H1 (cell line): Measurements from ENCODE around the gene RHBG. TPM values are rescaled to one million over a fixed set of nuclear protein-coding genes. Genes with fewer than 3 reads are reported as not detected.

ENCODE experiments used
- CTCF ChIA-PET: fragments of 300-600 bp; sonication (Branson Sonifier 250); formaldehyde crosslinking; loops from one replicate; lab custom pipeline; 2021; ENCODE audit not compliant: partially characterized antibody; lab: Charles Lee
- POLR2A ChIA-PET: fragments of 300-600 bp; sonication (Branson Sonifier 250); formaldehyde crosslinking; loops from one replicate; lab custom pipeline; 2021; ENCODE audit warnings: inconsistent platforms; ENCODE audit not compliant: partially characterized antibody; lab: Charles Lee
- DNase-seq, 2 experiments: peaks; one replicate each; pipeline versions ENCODE4 v3.0.0 to v3.0.0-alpha.2; 2010 to 2022; ENCODE audit warnings: low spot score in 2 of 2, low read depth in 1 of 2, mixed read lengths in 1 of 2
- FAIRE-seq: peaks from 2 replicates; lab custom pipeline; 2011; peaks lifted over from hg19 to GRCh38; lab: Jason Lieb, UNC
- H2AFZ ChIP-seq: 2 replicates; pipeline ENCODE4 v1.8.1; 2012; ENCODE audit warnings: low read length, inconsistent platforms
- H2AK5ac ChIP-seq: 2 replicates; pipeline ENCODE4 v1.6.1; 2013; ENCODE audit warnings: low read depth, low read length
- H2BK120ac ChIP-seq: replicated peaks from 2 replicates; pipeline ENCODE3; 2013; ENCODE audit warnings: low read depth, low read length, inconsistent platforms
- H2BK12ac ChIP-seq: 2 replicates; pipeline ENCODE4 v1.6.1; 2013; ENCODE audit warnings: low read depth, low read length
- H2BK15ac ChIP-seq: 2 replicates; pipeline ENCODE4 v1.6.1; 2013; ENCODE audit warnings: low read length
- H2BK20ac ChIP-seq: 2 replicates; pipeline ENCODE4 v1.6.1; 2013; ENCODE audit warnings: low read length
- H2BK5ac ChIP-seq: 2 replicates; pipeline ENCODE4 v1.6.1; 2013; ENCODE audit warnings: low read depth, low read length
- H3K14ac ChIP-seq: 2 replicates; pipeline ENCODE4 v1.6.1; 2013; ENCODE audit warnings: inconsistent platforms; ENCODE audit not compliant: insufficient read length
- H3K18ac ChIP-seq: 2 replicates; pipeline ENCODE4 v1.6.1; 2013; ENCODE audit warnings: low read length; ENCODE audit errors: extremely low read depth
- H3K23ac ChIP-seq: 2 replicates; pipeline ENCODE4 v1.6.1; 2013; ENCODE audit warnings: inconsistent platforms; ENCODE audit not compliant: insufficient read length
- H3K23me2 ChIP-seq: 2 replicates; pipeline ENCODE4 v1.6.1; 2013; ENCODE audit warnings: low read depth, low read length
- H3K27ac ChIP-seq: 2 replicates; pipeline ENCODE4 v1.6.1; 2011; ENCODE audit warnings: low read depth, low read length, inconsistent platforms
- H3K27me3 ChIP-seq, 4 experiments: replicated peaks in 1 of 4; 1 replicate in 1 of 4; 2 replicates in 3 of 4; pipeline versions ENCODE4 v1.6.1 to v1.8.1; 2011 to 2013; ENCODE audit warnings: low read length in 3 of 4, mild to moderate bottlenecking in 3 of 4, inconsistent platforms in 2 of 4, mixed read lengths in 2 of 4, moderate library complexity in 1 of 4; ENCODE audit not compliant: control insufficient read depth in 3 of 4, insufficient read depth in 3 of 4; ENCODE audit errors: extremely low read depth in 1 of 4
- H3K36me3 ChIP-seq, 4 experiments: 2 replicates each; pipeline versions ENCODE4 v1.6.1 to v1.8.1; 2011 to 2013; ENCODE audit warnings: mild to moderate bottlenecking in 4 of 4, low read length in 3 of 4, moderate library complexity in 2 of 4, control low read depth in 1 of 4, inconsistent platforms in 1 of 4; ENCODE audit not compliant: insufficient read depth in 4 of 4, control insufficient read depth in 2 of 4
- H3K4ac ChIP-seq: replicated peaks from 2 replicates; pipeline ENCODE3; 2013; ENCODE audit warnings: low read length, low read depth, mixed read lengths, inconsistent platforms; ENCODE audit not compliant: insufficient read length
- H3K4me1 ChIP-seq, 4 experiments: replicated peaks in 1 of 4; 1 replicate in 1 of 4; 2 replicates in 3 of 4; pipeline versions ENCODE4 v1.6.1 to v1.8.1; 2011 to 2013; ENCODE audit warnings: low read length in 3 of 4, inconsistent platforms in 2 of 4, mixed read lengths in 1 of 4; ENCODE audit not compliant: insufficient read depth in 4 of 4, control insufficient read depth in 3 of 4
- H3K4me2 ChIP-seq, 2 experiments: 2 replicates each; pipeline versions ENCODE4 v1.6.1 to v1.8.1; 2011 to 2013; ENCODE audit warnings: low read depth in 2 of 2, low read length in 2 of 2, control low read depth in 1 of 2, inconsistent platforms in 1 of 2, mild to moderate bottlenecking in 1 of 2; ENCODE audit not compliant: insufficient read depth in 1 of 2
- H3K4me3 ChIP-seq, 4 experiments: fragments of 200-600, 300-600 bp in 1 of 4; sonication (generic), shearing (Covaris generic), sonication (Bioruptor Twin) in 1 of 4; 2 replicates each; pipeline versions ENCODE4 v1.5.1 to v1.8.1; 2011 to 2016; ENCODE audit warnings: low read length in 4 of 4, low read depth in 3 of 4, control low read depth in 2 of 4, inconsistent platforms in 2 of 4, mild to moderate bottlenecking in 2 of 4, mixed read lengths in 1 of 4, moderate library complexity in 1 of 4; ENCODE audit not compliant: insufficient read depth in 2 of 4; ENCODE audit errors: extremely low read depth in 1 of 4
- H3K56ac ChIP-seq: replicated peaks from 2 replicates; pipeline ENCODE3; 2013; ENCODE audit warnings: low read depth, mild to moderate bottlenecking, mixed read lengths, low read length, inconsistent platforms; ENCODE audit not compliant: insufficient read length
- H3K79me1 ChIP-seq: 2 replicates; pipeline ENCODE4 v1.6.1; 2013; ENCODE audit warnings: low read depth, low read length, control low read depth
- H3K79me2 ChIP-seq, 2 experiments: 2 replicates each; pipeline versions ENCODE4 v1.6.1 to v1.8.1; 2012 to 2013; ENCODE audit warnings: low read length in 2 of 2, mild to moderate bottlenecking in 2 of 2, inconsistent platforms in 1 of 2; ENCODE audit not compliant: insufficient read depth in 2 of 2, control insufficient read depth in 1 of 2
- H3K9ac ChIP-seq, 4 experiments: replicated peaks in 1 of 4; 1 replicate in 1 of 4; 2 replicates in 3 of 4; pipeline versions ENCODE4 v1.6.1 to v1.8.1; 2011 to 2013; ENCODE audit warnings: low read depth in 3 of 4, low read length in 3 of 4, control low read depth in 2 of 4, mild to moderate bottlenecking in 2 of 4, moderate library complexity in 2 of 4, inconsistent platforms in 1 of 4; ENCODE audit errors: extremely low read depth in 1 of 4
- H3K9me3 ChIP-seq, 2 experiments: 2 replicates each; pipeline versions ENCODE4 v1.6.1 to v1.8.1; 2012 to 2013; ENCODE audit warnings: mild to moderate bottlenecking in 2 of 2, moderate library complexity in 2 of 2, control low read depth in 1 of 2, inconsistent platforms in 1 of 2, low read depth in 1 of 2, low read length in 1 of 2, mixed read lengths in 1 of 2; ENCODE audit not compliant: insufficient read depth in 2 of 2
- H4K20me1 ChIP-seq, 2 experiments: replicated peaks in 1 of 2; 2 replicates each; pipeline versions ENCODE3 to v1.8.1; 2011 to 2013; ENCODE audit warnings: inconsistent platforms in 2 of 2, low read length in 2 of 2, mild to moderate bottlenecking in 1 of 2; ENCODE audit not compliant: insufficient read depth in 2 of 2, control insufficient read depth in 1 of 2
- H4K5ac ChIP-seq: 2 replicates; pipeline ENCODE4 v1.6.1; 2013; ENCODE audit warnings: low read length, low read depth, mixed read lengths, inconsistent platforms; ENCODE audit not compliant: insufficient read length
- H4K8ac ChIP-seq: 2 replicates; pipeline ENCODE4 v1.8.0; 2013; ENCODE audit warnings: mild to moderate bottlenecking, moderate library complexity, low read length, inconsistent platforms; ENCODE audit not compliant: insufficient read depth; ENCODE audit errors: extremely low read depth
- H4K91ac ChIP-seq: replicated peaks from 2 replicates; pipeline ENCODE3; 2013; ENCODE audit warnings: low read length, mixed read lengths, inconsistent platforms; ENCODE audit not compliant: insufficient read length
- ASH2L ChIP-seq: fragments of 200-600, 300-600 bp; sonication (generic); IDR thresholded peaks from one replicate; pipeline ENCODE4 v1.7.1; 2017; ENCODE audit warnings: low read length
- BACH1 ChIP-seq: IDR thresholded peaks from 2 replicates; pipeline ENCODE4 v1.6.1; 2012; ENCODE audit warnings: low read length, improper control_type of control experiment
- BCL11A ChIP-seq, 2 experiments: IDR thresholded peaks; one replicate each; pipeline ENCODE4 v1.6.1; 2011; ENCODE audit warnings: low read depth in 2 of 2, low read length in 2 of 2, mild to moderate bottlenecking in 2 of 2
- BRCA1 ChIP-seq: IDR thresholded peaks from 2 replicates; pipeline ENCODE4 v1.6.1; 2012; ENCODE audit warnings: low read depth, low read length, improper control_type of control experiment
- CEBPB ChIP-seq: IDR thresholded peaks from 2 replicates; pipeline ENCODE4 v1.6.1; 2012; ENCODE audit warnings: low read depth, low read length
- EZH2 ChIP-seq: fragments of 200-600 bp; sonication (generic); IDR thresholded peaks from 2 replicates; pipeline ENCODE4 v1.7.1; 2012; ENCODE audit warnings: low read depth, mild to moderate bottlenecking, moderate library complexity, low read length, inconsistent platforms; ENCODE audit not compliant: severe bottlenecking
- FOSL1 ChIP-seq: IDR thresholded peaks from 2 replicates; pipeline ENCODE4 v1.6.1; 2011; ENCODE audit warnings: mild to moderate bottlenecking, low read depth, low read length, moderate library complexity; ENCODE audit not compliant: insufficient read depth
- JUN ChIP-seq: IDR thresholded peaks from 2 replicates; pipeline ENCODE4 v1.6.1; 2011; ENCODE audit warnings: low read depth, mild to moderate bottlenecking, improper control_type of control experiment, low read length
- JUND ChIP-seq: IDR thresholded peaks from 2 replicates; pipeline ENCODE4 v1.6.1; 2011; ENCODE audit warnings: mild to moderate bottlenecking, improper control_type of control experiment, low read length
- RBBP5 ChIP-seq: IDR thresholded peaks from 2 replicates; pipeline ENCODE4 v1.7.1; 2012; ENCODE audit warnings: low read depth, mild to moderate bottlenecking, inconsistent platforms, low read length, moderate library complexity, borderline replicate concordance
- RNF2 ChIP-seq: fragments of 200-900, 300-1000 bp; sonication (generic); IDR thresholded peaks from 2 replicates; pipeline ENCODE4 v1.7.1; 2016; ENCODE audit warnings: borderline replicate concordance, low read depth, mild to moderate bottlenecking, antibody characterized with exemption, low read length; ENCODE audit not compliant: poor library complexity, severe bottlenecking; ENCODE audit errors: missing control alignments
- SIN3A ChIP-seq, 2 experiments: IDR thresholded peaks in 1 of 2; conservative IDR thresholded peaks in 1 of 2; 2 replicates each; pipeline ENCODE4 v1.6.1; 2011 to 2012; ENCODE audit warnings: low read length in 2 of 2, improper control_type of control experiment in 1 of 2, low read depth in 1 of 2, mild to moderate bottlenecking in 1 of 2
- SP1 ChIP-seq: IDR thresholded peaks from 2 replicates; pipeline ENCODE4 v1.6.1; 2011; ENCODE audit warnings: low read depth, low read length
- SP4 ChIP-seq: IDR thresholded peaks from 2 replicates; pipeline ENCODE4 v1.6.1; 2012; ENCODE audit warnings: low read length, inconsistent platforms
- polyA plus RNA-seq, 7 experiments: library from polyadenylated mRNA; depleted of rRNA in 3 of 7; stranded (reverse) in 5 of 7; unstranded in 2 of 7; fragments of >200 nt in 5 of 7; fragments of 200-250 nt in 2 of 7; gene quantifications; 1 replicate in 5 of 7; 2 replicates in 1 of 7; 4 replicates in 1 of 7; pipeline versions ENCODE4 v1.2.1 to v1.2.3, GENCODE V29; 2011 to 2013; ENCODE audit warnings: missing spikeins in 2 of 7, mixed read lengths in 2 of 7
- total RNA-seq: library from RNA; stranded (reverse); fragmentation: NEBNext Ultra II Directional; extraction: Animal tissue kit (Norgen Biotek cat#: 25700); gene quantifications from 2 replicates; pipeline ENCODE4 v1.2.1, GENCODE V29; 2021

The RHBG gene
- total and polyA plus RNA-seq, 2 of the 8 experiments (the other 6 are each of a cell fraction or from before 2014, with no cell fraction given): 2.6 to 2.7 TPM

- Histone ChIP-seq H4K5ac (no peak overlapping the region), H4K20me1 (no peaks in the 10 kb centered on the region), H2BK120ac (no peak overlapping the region), H3K9ac (no peak overlapping the region), H3K14ac (no peak overlapping the region), H3K18ac (no peak overlapping the region), H2BK20ac (no peak overlapping the region), H3K4me3 (no peak overlapping the region), H3K23me2 (peaks cover 9% of the 10 kb centered on the region; the same call in 1 of the 2 replicates), H2BK5ac (no peak overlapping the region), H4K8ac (no peak overlapping the region; the same call in 1 of the 2 replicates), H2AFZ (no peak overlapping the region), H3K79me1 (no peaks in the 10 kb centered on the region), H3K4ac (no peak overlapping the region), H3K79me2 (no peaks in the 10 kb centered on the region), H3K4me2 (no peak overlapping the region), H3K36me3 (no peaks in the 10 kb centered on the region)
- CTCF ChIA-PET: interaction anchor here (0.5 to 2.3 kb wide), 7 partner anchors 8 to 80 kb away, joined by 3 to 16 read pairs (median 4); no protein-coding TSS in a partner anchor
- TF ChIP-seq SP1 (no peak), BCL11A (IDR thresholded peaks at IDR 0.05; ENCODE audit: low read depth in 2 of 2, low read length in 2 of 2) (no peak), SIN3A (conservative IDR thresholded peaks at IDR 0.05 in 1 of 2, IDR thresholded peaks at IDR 0.05 in 1 of 2; ENCODE audit: low read depth in 1 of 2, low read length in 2 of 2) (no peak), RBBP5 (no peak), CEBPB (no peak), RNF2 (no peak), JUND (no peak), SP4 (no peak), EZH2 (no peak), BRCA1 (no peak), ASH2L (no peak), BACH1 (no peak), JUN (no peak), FOSL1 (no peak)
- TF ChIP-seq, all 59 proteins: peak for 0
- Histone ChIP-seq H2BK15ac (no peak overlapping the region), H3K56ac (no peak overlapping the region), H3K27ac (no peak overlapping the region), H4K91ac (no peak overlapping the region), H3K9me3 (no peaks in the 10 kb centered on the region), H3K23ac (no peak overlapping the region), H2BK12ac (no peak overlapping the region), H3K4me1 (peaks cover 0 to 7% (median 4%) of the 10 kb centered on the region in 4 experiments; a peak in 5 of 7 replicates), H2AK5ac (no peak overlapping the region), H3K27me3 (peaks cover 0 to 13% (median 10%) of the 10 kb centered on the region in 4 experiments; a peak in 6 of 7 replicates)
- POLR2A ChIA-PET: interaction anchor here (1.2 kb wide), 2 partner anchors 9 to 23 kb away, joined by 3 read pairs; no protein-coding TSS in a partner anchor
- no peak for FAIRE-seq
- no peak for DNase-seq
Measured at GRCh38 chr1:156365754-156366153, 3.3 kb upstream of the RHBG start.
